HG03066 (cell line): ENCODE measurements around the gene ARVCF.
"Not testable (repeated sequence)": the region's sequence is repeated elsewhere in the genome, so short reads cannot be mapped to it uniquely, and the experiment has no call there.

Experiments
- ATAC-seq: cut with Tn5 transposase; IDR thresholded peaks from one replicate; pipeline ENCODE4 v1.9.1; 2021; ENCODE audit warnings: low read depth; ENCODE audit not compliant: unreplicated experiment

The ARVCF gene

DNA sequence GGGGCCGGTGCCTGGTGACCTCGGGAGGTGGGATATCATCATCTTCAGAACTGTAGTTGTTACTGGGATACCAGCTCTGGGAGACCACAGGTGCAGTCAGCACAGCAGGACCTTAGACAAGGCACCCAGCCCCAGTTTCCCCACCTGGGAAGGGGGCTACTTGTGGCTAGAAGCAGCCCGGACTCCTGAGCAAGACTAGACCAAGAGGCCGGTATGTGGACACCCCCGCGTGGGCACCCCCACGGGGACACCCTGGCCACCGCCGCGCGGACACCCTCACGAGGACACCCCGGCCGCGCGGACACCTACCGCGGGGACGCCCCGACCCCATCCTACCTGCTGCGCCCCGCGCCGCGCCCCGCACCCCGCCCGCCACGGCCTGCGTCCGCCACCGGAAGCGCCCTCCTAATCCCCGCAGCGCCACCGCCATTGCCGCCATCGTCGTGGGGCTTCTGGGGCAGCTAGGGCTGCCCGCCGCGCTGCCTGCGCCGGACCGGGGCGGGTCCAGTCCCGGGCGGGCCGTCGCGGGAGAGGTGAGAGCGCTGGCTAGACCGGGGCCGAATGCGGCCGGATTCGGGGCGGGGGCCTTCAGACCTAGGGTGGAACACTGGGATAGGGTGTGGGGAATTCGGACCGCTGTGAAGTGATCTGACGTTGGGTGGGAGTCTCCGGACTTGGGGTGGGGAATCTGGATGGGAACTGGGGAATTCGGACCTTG is 75.1 kb downstream of the ARVCF start, which contains the start of the genes COMT and TXNRD2:
Gene COMT (plus strand): TSS at position 408 of the 718 bp plus-strand sequence. CDS start 20,755 bp downstream, outside the sequence.
Gene TXNRD2 (minus strand): TSS at position 454 of the 718 bp plus-strand sequence. CDS start 15 bp downstream, at position 439.
- no peak for ATAC-seq

DNA sequence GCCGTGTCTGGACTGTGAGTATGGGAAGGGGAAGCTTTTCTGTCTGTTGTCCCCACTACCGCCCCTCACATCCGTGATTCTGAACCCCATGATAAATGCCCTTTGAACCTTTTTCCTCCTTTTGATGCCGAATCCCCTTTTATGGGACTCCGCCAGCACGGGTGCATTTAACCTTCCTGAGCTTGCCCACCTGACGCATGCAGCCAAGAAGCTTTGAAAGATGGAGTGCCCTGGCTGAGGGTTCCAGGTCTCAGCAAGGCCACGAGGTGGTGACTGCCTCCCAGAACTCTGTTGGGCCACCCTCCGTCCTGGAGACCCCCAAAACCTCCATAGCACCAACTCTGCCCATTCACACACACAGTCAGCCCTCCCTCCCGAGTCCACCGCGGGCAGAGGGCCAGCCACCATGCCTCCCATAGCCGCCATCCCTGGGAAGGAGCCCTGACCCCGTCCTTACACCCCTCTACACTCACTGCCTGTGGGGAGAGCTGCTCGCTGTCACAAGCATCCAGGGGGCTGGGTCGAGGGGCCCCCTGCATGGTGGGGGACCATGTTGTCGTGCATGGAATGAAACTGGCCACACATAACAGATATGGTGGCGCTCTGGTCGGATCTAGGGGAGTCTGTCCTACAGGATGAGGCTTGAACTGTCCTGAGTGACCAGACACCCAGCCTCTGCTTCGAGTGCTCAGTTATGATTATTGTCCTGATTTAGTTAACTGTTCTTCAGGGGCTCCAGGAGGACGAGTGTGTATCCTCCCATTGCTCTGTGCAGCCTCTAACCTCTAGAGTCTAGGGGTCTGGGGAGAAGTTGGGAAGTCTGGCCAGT is 75.9 kb downstream of the ARVCF start:
- ATAC-seq = no peak

DNA sequence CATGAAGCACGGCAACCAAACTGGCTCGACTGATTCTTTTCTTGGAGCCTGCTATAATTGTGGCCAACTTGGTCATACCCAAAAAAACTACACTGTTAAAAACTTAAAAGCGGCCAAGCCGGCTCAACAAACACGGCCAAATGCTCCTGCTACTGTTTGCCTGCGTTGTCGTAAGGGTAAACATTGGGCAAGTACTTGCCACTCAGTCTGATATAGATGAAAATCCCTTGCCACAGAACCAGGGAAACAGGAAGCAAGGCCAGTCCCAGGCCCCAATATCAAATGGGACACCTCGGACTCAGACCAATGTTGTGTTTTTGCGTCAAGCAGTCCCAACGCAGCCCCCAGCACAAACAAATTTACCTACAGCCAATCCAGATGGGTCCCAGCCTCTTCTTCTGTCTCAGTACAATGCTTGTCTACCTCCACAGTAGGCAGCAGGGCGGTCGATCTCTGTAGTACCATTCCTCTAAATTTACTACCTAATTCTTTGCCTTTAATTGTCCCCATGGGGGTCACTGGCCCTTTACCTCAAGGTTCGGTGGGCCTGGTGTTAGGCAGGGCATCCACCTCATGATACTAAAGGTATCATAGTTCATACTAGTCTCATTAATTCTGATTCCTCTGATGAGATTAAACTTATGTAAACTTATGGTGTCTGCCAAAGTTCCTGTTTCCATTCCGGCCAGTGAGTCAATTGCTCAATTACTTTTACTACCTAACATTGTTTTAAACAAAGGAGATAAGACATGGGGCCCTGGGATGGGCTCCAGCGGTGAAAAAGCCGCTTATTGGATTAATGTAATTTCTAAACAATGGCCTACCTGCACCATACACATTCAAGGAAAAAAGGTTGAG is 78.8 kb downstream of the ARVCF start:
- ATAC-seq = no peak

DNA sequence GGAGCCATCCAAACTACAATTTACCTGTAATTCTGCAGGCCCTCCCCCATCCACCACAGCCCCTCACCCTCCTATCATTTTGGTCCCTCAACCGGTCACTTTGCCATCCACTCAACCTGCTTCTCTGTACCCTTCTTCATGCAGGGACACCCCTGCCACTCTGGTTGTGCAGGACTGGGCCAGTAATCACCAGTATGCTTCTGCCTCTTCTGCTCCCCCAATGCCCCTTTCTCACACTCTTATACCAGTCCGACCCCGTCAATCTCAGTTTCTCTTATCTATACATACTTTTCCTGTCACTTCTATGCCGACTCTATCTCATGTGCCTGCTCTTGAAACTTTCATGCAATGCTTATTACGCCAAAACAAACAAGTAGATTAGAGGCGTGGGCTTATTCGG is 80.1 kb downstream of the ARVCF start:
- no peak for ATAC-seq

DNA sequence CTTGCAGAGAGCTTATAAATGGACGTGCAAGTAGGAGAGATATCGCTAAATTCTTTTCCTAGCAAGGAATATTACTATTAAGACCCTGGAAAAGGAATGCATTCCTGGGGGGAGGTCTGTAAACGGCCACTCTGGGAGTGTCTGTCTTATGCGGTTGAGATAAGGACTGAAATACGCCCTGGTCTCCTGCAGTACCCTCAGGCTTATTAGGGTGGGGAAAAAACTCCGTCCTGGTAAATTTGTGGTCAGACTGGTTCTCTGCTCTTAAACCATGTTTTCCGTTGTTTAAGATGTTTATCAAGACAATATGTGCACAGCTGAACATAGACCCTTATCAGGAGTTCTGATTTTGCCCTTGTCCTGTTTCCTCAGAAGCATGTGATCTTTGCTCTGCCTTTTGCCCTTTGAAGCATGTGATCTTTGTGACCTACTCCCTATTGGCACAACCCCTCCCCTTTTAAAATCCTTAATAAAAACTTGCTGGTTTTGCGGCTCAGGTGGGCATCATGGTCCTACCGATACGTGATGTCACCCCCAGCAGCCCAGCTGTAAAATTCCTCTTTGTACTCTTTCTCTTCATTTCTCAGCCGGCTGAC is 81.4 kb downstream of the ARVCF start:
- not testable (repeated sequence) for ATAC-seq

DNA sequence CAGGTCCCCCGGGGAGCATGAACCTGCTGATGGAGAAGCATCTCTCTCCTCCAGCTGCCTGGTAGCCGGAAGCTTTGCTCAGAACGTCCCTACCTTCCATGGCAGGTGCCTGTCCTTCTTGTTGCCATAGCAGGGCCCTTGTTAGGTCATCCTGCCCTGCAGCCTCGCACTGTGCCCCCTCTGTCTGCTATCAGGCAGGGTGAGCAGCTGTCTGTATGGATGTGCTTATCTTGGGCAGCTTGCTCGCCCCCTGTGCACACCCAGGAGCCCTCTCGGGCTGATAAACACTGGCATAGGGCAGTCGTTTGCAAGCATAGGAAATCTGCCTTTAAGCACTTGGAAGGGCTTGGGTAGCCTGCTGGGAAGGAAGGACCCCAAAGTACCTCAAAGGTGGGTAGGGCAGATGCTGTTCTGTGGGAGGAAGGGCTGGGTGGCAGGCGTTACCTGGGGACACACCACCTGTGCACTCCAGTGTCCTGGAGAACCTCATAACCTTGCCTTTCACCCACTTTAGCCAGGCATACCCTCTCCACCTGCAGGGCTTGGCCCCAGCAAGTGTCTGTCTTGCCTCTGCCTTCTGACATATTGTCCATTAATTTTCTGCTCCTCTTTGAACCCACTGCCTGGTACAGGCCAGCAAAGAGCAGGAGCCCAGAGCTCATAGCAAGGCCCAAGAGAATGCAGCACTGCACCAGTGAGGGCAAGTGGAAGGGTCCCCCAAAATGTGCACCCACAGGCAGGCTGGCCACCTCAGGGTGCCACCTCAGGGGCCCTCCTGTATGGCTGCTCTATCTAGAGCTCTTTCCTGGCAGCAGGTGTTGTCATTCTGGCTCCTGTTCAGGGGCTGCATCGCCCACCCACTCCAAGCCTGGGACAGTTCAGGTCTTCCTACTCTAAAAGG is 83.0 kb downstream of the ARVCF start:
- no peak for ATAC-seq

DNA sequence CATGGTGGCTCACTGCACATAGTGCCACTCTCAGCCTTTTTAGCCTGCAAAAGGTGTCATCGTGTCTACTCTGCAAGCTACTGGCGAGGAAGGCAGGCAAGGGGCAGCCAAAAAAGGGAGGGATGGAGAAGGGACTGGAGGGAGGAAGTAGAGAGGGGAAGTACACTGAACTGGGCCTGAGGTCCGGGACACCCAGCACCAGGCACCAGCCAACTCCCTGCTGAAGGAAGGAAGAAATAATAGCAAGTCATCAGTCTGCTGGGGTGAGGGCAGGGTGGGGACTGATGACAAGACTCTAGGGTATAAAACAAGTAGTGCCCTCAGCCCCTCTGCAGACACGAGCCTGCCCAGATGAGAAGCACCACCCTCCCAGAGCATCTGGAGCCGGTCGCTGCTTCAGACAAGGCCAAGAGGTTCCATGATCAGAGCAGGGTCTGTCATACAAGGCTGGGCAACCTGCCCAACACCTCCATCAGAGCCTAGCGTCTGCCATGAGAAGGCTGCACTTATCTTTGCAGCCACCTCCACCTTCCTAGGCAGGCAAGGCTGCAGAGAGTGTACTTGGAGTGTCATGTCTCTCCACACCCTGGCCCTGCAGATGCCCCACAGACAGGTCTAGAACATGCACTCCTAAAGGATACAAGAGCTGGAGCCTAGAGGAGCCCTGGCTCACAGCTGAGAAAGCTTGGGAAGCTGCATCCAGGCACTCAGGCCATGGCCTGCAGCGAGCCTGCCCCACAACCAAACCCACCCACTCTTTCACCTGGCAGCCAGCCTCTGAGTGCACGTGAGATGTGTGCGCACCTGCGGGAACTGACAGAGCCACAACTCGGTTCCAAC is 84.0 kb downstream of the ARVCF start:
- no peak for ATAC-seq

DNA sequence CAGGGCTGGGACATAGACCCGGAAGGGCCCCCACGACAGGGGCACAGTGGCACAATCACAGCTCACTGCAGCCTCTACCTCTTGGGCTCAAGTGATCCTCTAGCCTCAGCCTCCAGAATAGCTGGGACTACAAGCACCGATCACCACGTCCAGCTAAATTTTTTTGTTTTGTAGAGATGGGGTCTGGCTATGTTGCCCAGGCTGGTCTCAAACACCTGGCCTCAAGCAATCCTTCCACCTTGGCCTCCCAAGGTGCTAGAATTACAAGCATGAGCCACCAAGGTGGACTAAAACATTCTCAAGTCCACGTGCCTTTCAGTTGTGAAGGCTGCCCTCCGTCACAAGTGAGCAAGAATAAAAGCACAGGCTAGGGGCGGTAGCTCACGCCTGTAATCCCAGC is 85.1 kb downstream of the ARVCF start:
- no peak for ATAC-seq

DNA sequence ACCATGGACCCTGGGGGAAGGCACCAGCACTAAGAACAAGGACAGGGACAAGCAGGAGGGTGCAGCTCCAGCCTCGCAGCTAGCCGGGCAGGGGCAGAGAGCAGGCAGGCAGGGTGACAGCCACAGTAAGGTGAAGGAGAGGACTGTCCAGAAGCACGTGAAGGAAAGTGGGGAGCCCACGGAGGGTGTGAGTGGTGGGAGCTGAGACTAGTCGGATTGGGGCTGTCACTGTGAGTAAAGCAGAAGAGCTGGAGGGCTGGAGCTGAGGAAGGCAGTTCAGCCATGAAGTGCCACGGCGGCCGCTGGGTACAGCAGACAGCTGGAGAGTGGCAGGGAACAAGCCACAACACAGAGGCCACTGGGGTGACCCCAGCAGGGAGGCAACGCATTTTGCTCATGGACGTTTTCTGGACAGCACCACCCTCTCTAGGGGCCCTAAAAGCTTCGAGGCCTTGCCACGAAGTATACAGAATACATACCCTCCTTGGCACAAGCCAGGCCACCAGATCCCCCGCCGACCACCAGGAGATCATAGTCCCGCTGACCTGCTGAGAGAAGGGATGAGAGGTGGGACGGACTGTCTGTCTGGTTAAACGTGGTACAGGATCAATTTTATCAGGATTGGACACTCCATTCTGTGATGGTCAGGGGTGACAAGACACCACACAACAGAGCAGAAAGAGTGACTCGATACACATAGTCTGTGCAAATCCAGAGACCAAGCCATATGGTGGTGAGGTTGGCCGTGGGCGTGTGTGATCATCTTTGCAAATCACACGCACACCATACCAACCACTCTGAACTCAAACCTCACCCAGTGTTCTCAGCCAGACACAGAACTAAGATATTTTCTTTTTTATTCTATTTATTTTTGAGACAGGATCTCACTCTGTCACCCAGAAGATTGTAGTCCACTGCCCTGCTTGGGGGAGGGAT is 85.8 kb downstream of the ARVCF start:
- no peak for ATAC-seq

DNA sequence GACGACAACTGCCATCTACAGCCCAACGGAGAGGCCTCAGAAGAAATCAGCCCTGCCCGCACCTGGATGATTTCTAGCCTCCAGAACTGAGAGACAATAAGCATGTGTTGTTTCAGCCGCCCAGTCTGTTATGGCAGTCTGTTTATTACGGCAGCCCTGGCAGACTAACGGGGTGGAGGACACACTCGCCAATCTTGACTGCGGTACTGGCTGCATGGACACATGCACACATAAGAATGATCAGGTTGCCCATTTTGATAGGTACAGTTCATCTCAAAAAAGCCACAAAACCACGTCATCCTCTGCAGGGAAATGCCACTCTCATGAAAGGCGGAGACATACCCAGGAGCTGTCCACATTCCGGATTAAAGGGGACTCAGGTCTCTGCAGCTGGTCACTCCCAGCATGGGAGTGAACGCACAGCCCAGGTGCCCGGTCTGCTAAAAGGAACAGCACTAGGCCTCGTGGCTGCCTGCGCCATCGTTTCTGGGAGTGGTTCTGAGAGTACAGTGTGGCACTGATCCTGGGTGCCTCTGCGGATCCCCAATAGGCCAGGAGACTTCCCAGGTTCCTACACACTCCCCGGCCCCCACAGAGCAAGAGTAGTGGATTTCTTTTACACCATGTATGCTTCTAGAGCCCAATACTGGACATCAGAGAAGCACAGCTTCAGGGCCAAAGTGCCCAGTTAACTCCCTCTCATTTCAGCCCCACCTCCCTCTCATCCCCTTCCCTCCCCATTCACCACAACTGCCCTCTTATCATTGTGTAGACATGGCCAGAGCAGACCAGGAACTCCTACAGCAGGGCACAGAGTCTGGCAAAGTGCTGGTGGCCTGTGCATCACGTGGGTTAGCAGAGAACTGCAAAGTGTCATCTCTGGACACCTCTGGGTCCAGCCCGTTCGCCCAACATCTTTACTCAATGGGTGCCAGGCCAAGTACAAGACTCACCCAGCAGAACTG is 86.8 kb downstream of the ARVCF start:
- ATAC-seq = no peak

DNA sequence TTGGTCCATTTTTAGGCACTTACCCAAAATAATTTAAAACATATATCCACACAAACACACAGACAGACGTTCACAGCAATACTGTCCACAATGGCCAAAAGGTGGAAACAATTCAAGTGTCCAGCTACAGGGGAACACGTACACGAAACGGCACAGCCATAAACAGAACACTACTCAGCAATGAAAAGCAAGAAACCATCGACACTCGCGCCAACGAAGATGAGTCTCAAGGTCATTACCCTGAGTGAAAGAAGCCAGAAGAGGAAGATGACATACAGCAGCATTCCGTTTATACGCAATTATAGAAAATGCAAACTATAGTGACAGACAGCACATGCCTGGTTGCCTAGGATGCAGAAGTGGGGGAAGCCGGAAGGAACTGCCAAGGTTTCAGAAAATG is 88.4 kb downstream of the ARVCF start:
- ATAC-seq = no peak

DNA sequence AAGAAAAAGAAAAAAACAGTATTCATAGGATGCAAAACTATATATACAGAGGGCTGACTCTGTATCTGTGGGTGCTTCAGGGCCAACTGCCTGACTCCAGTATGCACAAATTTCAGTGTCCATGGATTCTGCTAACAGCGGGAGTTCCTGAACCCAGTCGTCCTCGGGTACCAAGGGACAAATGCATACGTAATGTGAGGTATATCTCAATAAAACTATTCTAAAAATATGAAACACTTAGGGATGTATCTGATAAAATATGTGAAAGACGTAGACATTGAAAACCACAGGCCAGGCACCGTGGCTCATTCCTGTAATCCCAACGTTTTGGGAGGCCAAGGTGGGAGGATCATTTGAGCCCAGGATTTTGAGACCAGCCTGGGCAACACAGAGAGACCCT is 88.9 kb downstream of the ARVCF start:
- no peak for ATAC-seq

DNA sequence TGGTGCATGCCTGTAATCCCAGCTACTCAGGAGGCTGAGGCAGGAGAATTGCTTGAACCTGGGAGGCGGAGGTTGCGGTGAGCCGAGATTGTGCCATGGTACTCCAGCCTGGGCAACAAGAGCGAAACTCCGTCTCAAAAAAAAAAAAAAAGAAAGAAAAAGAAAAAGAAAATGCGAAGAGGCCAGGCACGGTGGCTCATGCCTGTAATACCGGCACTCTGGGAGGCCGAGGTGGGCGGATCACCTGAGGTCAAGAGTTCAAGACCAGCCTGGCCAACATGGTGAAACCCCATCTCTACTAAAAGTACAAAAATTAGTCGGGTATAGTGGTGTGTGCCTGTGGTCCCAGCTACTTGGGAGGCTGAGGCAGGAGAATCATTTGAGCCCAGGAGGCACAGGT is 90.6 kb downstream of the ARVCF start:
- not testable (repeated sequence) for ATAC-seq

DNA sequence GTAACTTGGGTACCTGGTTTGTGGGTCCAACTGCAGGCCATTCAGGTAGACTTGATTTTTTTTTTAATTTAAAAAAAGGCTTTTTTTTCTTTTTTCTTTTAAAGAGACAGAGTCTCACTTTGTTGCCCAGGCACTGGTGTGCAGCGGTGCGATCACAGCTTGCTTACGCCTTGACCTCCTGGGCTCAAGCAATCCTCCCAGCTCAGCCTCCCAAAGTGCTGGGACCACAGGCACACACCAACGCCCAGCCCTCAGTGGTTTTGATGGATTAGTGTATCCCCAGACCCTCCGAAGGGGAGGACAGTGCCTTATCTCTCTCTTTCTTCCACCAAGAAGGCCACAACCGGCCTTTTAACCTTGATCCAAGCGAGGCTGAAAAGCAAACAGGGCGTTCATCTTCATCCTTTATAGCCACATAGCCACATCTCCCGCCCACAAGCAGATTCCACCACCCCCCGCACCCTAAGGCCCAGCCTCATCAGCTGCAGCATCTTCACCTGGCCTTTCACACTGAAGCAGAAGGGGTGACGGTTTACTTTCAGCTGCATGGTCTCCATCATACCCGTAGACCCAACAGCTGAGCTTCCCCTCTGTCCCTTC is 92.6 kb downstream of the ARVCF start:
- no peak for ATAC-seq

DNA sequence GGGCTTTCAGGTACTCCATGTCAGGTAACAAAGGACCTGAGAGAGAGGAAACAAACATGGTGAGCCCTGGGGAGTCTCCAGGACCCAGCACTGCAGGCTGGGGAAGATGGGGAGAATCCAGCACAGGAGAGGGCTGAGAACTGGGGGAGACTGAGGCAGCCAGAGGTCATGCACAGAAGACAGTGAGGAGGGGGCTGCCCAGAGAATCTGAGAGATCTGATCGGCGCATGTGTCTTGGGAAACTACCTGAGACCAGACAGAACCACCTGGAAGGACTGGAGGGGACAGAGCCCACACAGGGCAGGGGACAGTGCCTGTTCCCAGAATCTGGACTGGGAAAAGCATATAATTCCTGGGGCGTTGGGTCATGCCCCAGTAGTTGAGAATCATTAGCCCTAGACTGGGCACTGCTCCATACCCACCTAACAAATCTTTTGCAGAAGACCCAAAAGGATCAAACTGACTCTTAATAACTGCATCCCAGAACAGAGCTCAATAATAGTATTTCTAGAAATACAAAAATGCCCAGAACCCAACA is 95.0 kb downstream of the ARVCF start:
- ATAC-seq = no peak
